ENCODE data around the gene KRTAP10-3. TPM values are rescaled to one million over a fixed set of nuclear protein-coding genes. Genes with fewer than 3 reads are reported as not detected.
"Not testable (repeated sequence)": the region's sequence is repeated elsewhere in the genome, so short reads cannot be mapped to it uniquely, and the experiment has no call there.

The KRTAP10-3 gene
- total RNA-seq, 2 donors from 2014 or later: not detected

DNA sequence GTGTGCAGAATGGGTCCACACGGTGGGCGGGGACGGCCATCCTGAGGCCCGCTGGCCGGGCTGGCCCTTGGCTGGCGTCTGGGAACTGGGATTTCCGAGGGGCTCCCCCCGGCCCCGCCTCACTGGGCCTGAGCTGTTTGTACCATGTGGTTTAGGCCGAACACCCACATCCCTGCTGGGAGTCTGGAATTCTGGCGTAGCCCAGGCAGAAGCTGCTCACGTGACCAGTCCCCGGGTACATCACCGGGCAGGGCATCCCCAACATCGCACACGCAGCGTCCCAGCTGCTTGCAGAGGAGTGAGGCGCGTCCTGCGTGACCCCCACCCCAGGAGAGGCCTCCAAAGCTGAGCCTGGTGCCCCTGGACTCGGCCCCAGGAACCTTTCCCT lies 43.9 kb upstream of the KRTAP10-3 start:
- Histone ChIP-seq H3K4me3 (no peak overlapping the region), H3K9me3 (no peaks in the 10 kb centered on the region), H3K4me1 (no peaks in the 10 kb centered on the region), H3K27ac (no peak overlapping the region), H3K36me3 (replicated peaks in 1 of 2; ENCODE audit: insufficient read depth in 1 of 2, low read depth in 2 of 2) (no peaks in the 10 kb centered on the region), H3K27me3 (no peaks in the 10 kb centered on the region)
- no peak for DNase-seq
- ATAC-seq: no peak
- TF ChIP-seq, protein P1, sequence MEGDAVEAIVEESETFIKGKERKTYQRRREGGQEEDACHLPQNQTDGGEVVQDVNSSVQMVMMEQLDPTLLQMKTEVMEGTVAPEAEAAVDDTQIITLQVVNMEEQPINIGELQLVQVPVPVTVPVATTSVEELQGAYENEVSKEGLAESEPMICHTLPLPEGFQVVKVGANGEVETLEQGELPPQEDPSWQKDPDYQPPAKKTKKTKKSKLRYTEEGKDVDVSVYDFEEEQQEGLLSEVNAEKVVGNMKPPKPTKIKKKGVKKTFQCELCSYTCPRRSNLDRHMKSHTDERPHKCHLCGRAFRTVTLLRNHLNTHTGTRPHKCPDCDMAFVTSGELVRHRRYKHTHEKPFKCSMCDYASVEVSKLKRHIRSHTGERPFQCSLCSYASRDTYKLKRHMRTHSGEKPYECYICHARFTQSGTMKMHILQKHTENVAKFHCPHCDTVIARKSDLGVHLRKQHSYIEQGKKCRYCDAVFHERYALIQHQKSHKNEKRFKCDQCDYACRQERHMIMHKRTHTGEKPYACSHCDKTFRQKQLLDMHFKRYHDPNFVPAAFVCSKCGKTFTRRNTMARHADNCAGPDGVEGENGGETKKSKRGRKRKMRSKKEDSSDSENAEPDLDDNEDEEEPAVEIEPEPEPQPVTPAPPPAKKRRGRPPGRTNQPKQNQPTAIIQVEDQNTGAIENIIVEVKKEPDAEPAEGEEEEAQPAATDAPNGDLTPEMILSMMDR (IDR thresholded peaks at IDR 0.05): no peak
- no peak for TF ChIP-seq POLR2A (IDR thresholded peaks at IDR 0.05)
- intact Hi-C loops (cut with DNase I): no loop called here
- 51% methylated on average over 17 of the region's 21 CpGs; no CpG with 5 or more reads in 1 of the 2 donors for whole genome bisulfite sequencing, 2 donors

GRCh38 chr21:44601596-44602462 lies 43.2 kb upstream of the KRTAP10-3 start:
- ATAC-seq (no peak), DNase-seq (no peak)
- H3K4me1 ChIP-seq: no peaks in the 10 kb centered on the region
- H3K27me3 ChIP-seq: no peaks in the 10 kb centered on the region
- no peak overlapping the region for H3K4me3 ChIP-seq
- 45 to 70% methylated on average over 22 to 23 of the region's 23 CpGs for WGBS, 2 donors
- no peak for TF ChIP-seq POLR2A (IDR thresholded peaks at IDR 0.05)
- TF ChIP-seq, protein P1 (IDR thresholded peaks at IDR 0.05): no peak
- no peaks in the 10 kb centered on the region for H3K9me3 ChIP-seq
- no peaks in the 10 kb centered on the region for H3K36me3 ChIP-seq (replicated peaks in 1 of 2; ENCODE audit: insufficient read depth in 1 of 2, low read depth in 2 of 2)
- H3K27ac ChIP-seq: no peak overlapping the region
- intact Hi-C loops (cut with DNase I): no loop called here

- H3K27ac ChIP-seq; H3K9me3 ChIP-seq; H3K36me3 ChIP-seq (replicated peaks in 1 of 2; ENCODE audit: insufficient read depth in 1 of 2, low read depth in 2 of 2); ATAC-seq; DNase-seq; H3K4me3 ChIP-seq; H3K4me1 ChIP-seq; H3K27me3 ChIP-seq; intact Hi-C loops (cut with DNase I): not testable (repeated sequence)
- 50 to 67% methylated on average over 8 to 9 of the region's 10 CpGs for WGBS, 2 donors
Observed at GRCh38 chr21:44601091-44601490, 42.5 kb upstream of the KRTAP10-3 start.

- intact Hi-C loops (cut with DNase I); H3K36me3 ChIP-seq (replicated peaks in 1 of 2; ENCODE audit: insufficient read depth in 1 of 2, low read depth in 2 of 2); H3K4me3 ChIP-seq; H3K9me3 ChIP-seq; H3K4me1 ChIP-seq; H3K27me3 ChIP-seq; ATAC-seq; H3K27ac ChIP-seq; DNase-seq: not testable (repeated sequence)
- WGBS, 2 donors: 51 to 61% methylated on average over 13 to 18 of the region's 23 CpGs
Observed at GRCh38 chr21:44600118-44600978, 41.8 kb upstream of the KRTAP10-3 start, which contains the start of gene KRTAP10-7. KRTAP10-7 (plus strand) TSS chr21:44600597; CDS start chr21:44600622, 25 bp downstream.

- no peaks in the 10 kb centered on the region for H3K27me3 ChIP-seq
- H3K4me3 ChIP-seq: no peak overlapping the region
- no peak overlapping the region for H3K27ac ChIP-seq
- H3K9me3 ChIP-seq: no peaks in the 10 kb centered on the region
- no peaks in the 10 kb centered on the region for H3K36me3 ChIP-seq (replicated peaks in 1 of 2; ENCODE audit: insufficient read depth in 1 of 2, low read depth in 2 of 2)
- 77% methylated on average over 8 of the region's 8 CpGs for WGBS, 2 donors
- TF ChIP-seq, protein P1 (IDR thresholded peaks at IDR 0.05): no peak
- no peak for TF ChIP-seq POLR2A (IDR thresholded peaks at IDR 0.05)
- DNase-seq (no peak), ATAC-seq (no peak)
- intact Hi-C loops (cut with DNase I): no loop called here
- no peaks in the 10 kb centered on the region for H3K4me1 ChIP-seq
Observed at GRCh38 chr21:44599264-44600029, 40.9 kb upstream of the KRTAP10-3 start.

All from body of pancreas (tissue), 4 donors.